T-helper 9 cell (primary cell): ENCODE data around the gene ANKRD12.
"Not testable (repeated sequence)": the region's sequence is repeated elsewhere in the genome, so short reads cannot be mapped to it uniquely, and the experiment has no call there.

Source experiments
- DNase-seq: peaks from one replicate; pipeline ENCODE4 v3.0.0-alpha.2; 2020

ANKRD12 gene

DNA sequence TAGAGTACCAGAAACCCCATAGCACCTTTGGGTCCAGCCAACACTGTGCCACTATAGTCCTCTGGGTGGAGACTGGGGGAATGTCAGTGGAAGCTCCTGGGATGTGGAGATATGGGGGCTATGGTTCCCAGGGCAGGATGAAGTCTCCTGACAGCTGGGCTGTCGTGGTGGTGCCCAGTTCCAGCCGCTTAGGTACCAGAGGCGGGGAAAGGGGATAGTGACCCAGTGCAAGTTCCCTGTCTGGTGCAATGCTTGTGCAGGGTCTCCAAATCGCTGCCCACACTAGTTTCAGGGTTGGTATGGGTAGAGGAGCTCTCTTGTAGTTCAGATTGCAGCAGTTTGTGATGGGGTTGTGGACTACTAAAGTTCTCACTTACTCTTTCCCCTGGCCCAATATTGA, 97.9 kb downstream of the ANKRD12 start:
- no peak for DNase-seq

- DNase-seq = no peak
Measured at GRCh38 chr18:9237981-9238380, 101.4 kb downstream of the ANKRD12 start.

GRCh38 chr18:9239720-9240119, 103.1 kb downstream of the ANKRD12 start:
- no peak for DNase-seq

- no peak for DNase-seq
Measured at GRCh38 chr18:9240270-9240669, 103.7 kb downstream of the ANKRD12 start.

DNA sequence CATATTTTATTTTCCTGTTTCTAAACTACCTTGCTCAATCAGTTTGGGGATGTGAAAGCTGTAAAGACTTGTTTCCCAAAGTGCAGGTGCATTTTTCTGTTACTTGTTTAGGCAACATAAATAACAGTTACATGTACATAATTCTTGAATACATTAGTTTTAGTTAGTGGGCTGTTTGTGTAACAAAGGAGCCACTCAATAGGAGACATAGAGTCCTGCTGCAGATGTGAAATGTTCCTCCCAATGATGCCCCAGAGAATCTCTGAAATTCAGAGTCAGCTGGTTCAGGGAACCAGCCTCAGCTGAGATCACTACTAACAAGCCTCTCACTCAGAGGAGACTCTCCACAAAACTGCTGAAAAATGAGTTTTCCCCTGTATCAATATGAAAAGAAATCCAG, 106.4 kb downstream of the ANKRD12 start:
- DNase-seq = no peak

GRCh38 chr18:9244376-9244775, 107.8 kb downstream of the ANKRD12 start:
- DNase-seq = no peak

DNA sequence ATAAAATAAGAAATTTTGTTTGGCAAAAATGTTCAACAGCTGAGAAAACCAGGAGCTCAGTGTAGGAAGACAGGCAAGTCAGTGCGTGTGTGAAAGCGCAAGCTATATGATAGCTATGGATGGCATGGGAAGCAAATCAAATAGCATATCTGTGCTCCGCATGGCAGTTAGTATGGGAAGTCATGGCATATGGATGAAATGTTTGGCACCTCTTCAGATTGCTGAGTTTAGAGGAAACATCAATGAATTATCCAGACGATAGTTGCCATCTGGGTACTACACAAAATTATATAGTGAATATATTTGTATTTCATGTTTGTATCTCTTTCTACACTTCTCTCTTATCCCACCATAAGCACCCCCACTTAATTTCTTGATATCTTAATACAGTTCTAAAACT, 112.1 kb downstream of the ANKRD12 start:
- DNase-seq = no peak

- no peak for DNase-seq
Measured at GRCh38 chr18:9249254-9249653, 112.7 kb downstream of the ANKRD12 start.

GRCh38 chr18:9259173-9259572, 122.6 kb downstream of the ANKRD12 start:
- no peak for DNase-seq

- no peak for DNase-seq
Measured at GRCh38 chr18:9260388-9261380, 124.1 kb downstream of the ANKRD12 start.

- no peak for DNase-seq
Measured at GRCh38 chr18:9263264-9263663, 126.7 kb downstream of the ANKRD12 start.

GRCh38 chr18:9264797-9265196, 128.2 kb downstream of the ANKRD12 start:
- not testable (repeated sequence) for DNase-seq

GRCh38 chr18:9273221-9273620, 136.6 kb downstream of the ANKRD12 start:
- no peak for DNase-seq

DNA sequence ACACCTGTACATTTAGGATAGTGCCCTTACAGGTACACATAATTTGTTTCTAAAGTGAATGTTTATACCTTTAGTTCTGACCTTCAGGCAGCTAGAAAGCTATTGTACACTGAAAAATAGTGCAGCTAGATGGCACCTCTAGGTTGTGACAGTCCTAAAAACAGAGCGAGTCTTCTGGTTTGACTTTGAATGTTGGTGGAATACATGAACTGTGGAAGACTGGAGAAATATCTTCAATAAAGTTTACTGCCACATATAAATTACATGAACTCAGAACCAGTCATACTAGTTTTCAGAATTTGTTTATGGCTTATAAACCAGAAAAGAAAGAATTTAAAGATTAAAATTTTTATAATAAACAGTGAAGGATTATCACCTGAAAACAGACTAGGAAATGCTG, 139.3 kb downstream of the ANKRD12 start:
- DNase-seq = no peak

- DNase-seq = no peak
Measured at GRCh38 chr18:9278028-9278427, 141.4 kb downstream of the ANKRD12 start.

DNA sequence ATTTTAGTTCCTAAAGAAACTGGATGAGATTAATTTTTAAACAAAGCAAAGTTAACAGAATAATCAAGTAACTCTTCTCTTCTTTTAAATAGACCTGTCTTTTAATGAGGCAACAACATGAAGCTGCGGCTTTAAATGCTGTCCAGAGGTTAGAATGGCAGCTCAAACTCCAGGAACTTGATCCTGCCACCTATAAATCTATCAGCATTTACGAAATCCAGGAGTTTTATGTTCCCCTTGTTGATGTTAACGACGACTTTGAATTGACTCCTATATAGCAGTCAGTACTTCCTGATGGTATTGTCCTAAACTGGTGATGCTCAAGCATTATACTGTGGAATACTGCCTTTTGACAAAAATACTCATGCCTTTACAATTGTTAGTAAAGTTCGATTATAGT, 144.3 kb downstream of the ANKRD12 start:
- no peak for DNase-seq

DNA sequence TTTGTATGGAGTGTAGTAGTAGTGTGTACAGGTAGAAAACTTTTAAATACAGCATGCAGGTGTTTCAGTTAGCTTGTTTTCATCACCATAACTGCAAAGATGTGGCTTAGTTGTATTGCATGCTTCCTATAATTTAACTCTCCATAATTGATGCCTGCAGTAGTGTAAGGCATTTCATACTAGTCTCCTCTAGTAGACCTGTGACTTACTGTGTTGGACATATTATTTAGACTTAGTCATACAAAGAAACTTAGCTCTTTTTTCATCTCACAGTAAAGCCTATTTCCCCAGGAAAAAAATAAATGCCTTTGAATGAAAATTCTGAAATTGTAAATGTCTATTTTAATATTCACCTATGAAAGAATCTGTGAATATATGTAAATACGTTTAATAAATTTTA, 145.2 kb downstream of the ANKRD12 start:
- no peak for DNase-seq

GRCh38 chr18:9283791-9284190, 147.2 kb downstream of the ANKRD12 start:
- no peak for DNase-seq

DNA sequence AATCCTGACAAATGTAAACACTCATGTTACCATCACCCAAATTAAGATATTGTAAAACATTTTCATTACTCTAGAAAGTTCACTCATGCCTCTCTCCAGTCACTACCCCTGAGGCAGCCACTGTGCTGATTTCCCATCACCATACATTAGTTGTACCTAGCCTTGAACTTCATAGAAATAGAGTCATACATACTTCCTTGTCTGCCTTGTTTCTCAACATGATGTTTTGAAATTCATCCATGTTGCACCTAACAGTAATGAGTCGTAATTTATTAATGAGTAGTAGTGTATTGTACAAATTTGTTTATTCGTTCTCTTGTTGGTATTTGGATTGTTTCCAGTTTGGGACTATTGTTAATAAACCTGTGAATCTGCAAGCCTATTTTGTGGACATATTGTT, 149.0 kb downstream of the ANKRD12 start:
- no peak for DNase-seq

DNA sequence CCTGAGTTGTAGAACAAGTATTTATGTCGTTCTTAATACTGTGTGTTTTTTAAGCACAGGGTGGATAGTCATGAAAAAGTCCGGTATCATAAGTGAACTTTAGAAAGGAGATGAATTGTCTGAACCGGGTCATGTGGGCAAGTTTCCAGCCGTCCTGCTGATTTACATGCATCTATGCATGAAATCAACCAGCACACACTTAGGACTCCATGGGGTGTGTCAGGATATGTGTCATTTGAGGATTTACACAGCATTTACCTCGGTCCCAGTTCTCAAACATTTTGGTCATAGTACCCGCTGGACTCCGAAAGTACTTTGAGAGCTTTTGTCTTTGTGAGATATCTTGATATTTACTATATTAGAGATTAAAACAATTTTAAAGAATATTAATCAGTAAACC, 150.5 kb downstream of the ANKRD12 start:
- DNase-seq = no peak

GRCh38 chr18:9289698-9290097, 153.1 kb downstream of the ANKRD12 start:
- DNase-seq = no peak

DNA sequence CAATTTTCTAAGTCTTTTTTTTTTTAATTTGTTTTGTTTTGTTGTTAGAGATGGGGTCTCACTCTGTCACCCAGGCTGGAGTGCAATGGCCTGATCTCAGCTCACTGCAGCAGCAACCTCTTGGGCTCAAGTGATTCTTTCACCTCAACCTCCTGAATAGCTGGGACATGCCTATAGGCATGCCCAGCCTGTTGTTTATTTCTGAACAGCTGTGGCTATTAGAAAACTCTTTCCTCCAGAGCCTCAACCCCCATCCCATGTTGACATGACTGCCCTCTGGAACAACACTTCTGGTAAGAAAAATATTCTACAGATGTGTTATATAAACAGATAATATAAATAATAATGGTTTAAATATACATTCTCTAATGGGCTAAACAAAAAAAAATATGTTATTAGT, 153.6 kb downstream of the ANKRD12 start:
- no peak for DNase-seq

- DNase-seq = no peak
Measured at GRCh38 chr18:9292047-9292446, 155.5 kb downstream of the ANKRD12 start.

DNA sequence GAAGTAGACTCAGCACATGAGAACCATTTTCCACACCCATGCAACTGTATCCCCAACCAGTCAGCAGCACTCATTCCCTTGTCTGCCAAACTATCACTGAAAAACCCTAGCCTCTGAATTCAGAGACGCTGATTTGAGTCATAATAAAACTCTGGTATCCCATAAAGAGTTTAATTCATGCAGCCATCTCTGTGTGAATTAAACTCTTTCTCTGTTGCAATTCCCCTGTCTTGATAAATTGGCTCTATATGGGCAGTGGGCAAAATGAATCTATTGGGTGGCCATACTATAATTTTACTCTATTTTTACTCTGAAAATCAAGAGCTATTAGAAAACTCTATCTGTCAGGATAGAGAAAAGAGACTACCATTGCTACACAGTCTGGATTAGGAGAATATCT, 157.4 kb downstream of the ANKRD12 start:
- DNase-seq = no peak
